GM12865 (cell line): Measurements from ENCODE around the gene TMEM164.

Source experiments
- DNase-seq: peaks from one replicate; pipeline ENCODE4 v3.0.0; 2010; ENCODE audit warnings: low read depth
- H3K4me3 ChIP-seq: 2 replicates; pipeline ENCODE4 v1.5.1; 2011; ENCODE audit warnings: mild to moderate bottlenecking, low read depth, low read length, control low read depth
- TF ChIP-seq, protein P1 (sequence below): IDR thresholded peaks from 2 replicates; pipeline ENCODE4 v1.5.1; 2011; ENCODE audit warnings: low read length, control low read depth, low read depth, inconsistent platforms; ENCODE audit not compliant: insufficient read depth; ENCODE audit errors: missing control alignments

Gene TMEM164

DNA sequence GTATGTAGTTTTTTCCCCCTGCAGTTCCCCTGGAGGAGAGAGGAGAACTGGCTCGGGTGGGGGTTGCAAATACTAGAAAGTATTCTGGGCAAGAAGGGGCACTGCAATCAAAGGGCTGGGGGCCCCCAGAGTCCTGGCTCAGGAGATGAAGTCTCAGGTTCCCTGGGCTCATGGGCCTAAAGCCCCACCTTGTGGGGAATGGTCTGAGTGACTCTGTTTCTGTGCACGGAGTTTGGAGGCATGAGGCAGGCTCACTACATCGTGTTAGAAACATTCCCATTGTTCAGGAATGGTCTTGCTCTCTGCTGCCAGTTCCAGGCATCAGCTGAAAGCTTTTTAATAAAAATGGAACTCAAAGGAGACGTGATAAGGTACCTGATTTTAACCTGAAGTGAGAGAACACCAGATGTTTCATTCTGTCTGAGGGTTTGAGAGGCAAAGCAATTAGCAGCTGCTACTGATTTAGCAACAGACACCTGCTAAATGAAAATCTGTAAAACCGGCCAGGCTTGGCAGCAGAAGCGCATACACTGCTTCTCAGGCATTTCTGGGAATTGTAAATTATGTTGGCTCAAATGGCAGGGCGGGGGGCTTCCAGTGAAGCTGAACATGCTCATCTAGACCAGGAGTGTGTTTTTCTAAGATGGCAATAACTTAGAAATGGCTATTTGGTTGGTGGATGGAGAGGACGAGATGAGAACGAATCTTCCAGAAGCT is 122.7 kb downstream of the TMEM164 start:
- DNase-seq: no peak
- no peak overlapping the region for H3K4me3 ChIP-seq
- TF ChIP-seq, protein P1, sequence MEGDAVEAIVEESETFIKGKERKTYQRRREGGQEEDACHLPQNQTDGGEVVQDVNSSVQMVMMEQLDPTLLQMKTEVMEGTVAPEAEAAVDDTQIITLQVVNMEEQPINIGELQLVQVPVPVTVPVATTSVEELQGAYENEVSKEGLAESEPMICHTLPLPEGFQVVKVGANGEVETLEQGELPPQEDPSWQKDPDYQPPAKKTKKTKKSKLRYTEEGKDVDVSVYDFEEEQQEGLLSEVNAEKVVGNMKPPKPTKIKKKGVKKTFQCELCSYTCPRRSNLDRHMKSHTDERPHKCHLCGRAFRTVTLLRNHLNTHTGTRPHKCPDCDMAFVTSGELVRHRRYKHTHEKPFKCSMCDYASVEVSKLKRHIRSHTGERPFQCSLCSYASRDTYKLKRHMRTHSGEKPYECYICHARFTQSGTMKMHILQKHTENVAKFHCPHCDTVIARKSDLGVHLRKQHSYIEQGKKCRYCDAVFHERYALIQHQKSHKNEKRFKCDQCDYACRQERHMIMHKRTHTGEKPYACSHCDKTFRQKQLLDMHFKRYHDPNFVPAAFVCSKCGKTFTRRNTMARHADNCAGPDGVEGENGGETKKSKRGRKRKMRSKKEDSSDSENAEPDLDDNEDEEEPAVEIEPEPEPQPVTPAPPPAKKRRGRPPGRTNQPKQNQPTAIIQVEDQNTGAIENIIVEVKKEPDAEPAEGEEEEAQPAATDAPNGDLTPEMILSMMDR: no peak

DNA sequence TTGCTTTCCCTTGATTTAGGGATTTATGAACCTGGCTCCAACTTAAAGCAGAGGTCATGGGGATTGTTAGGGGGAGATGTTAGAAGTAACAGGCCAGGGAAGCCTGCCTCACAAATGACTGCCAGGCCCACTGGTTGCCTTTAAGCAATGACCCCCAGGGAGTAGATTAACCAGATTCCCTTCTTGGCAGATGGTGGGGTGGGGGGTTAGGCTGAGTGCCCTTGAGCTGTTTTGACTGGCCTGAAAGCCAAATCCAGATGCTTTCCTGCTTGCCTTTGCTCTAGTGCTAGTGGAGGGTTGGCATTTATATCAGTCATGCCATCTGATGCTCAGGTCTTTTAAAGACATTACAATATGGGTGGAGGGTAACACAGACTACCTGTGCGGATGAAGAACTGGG is 128.1 kb downstream of the TMEM164 start:
- no peak for DNase-seq
- TF ChIP-seq, protein P1: no peak
- H3K4me3 ChIP-seq: no peak overlapping the region

DNA sequence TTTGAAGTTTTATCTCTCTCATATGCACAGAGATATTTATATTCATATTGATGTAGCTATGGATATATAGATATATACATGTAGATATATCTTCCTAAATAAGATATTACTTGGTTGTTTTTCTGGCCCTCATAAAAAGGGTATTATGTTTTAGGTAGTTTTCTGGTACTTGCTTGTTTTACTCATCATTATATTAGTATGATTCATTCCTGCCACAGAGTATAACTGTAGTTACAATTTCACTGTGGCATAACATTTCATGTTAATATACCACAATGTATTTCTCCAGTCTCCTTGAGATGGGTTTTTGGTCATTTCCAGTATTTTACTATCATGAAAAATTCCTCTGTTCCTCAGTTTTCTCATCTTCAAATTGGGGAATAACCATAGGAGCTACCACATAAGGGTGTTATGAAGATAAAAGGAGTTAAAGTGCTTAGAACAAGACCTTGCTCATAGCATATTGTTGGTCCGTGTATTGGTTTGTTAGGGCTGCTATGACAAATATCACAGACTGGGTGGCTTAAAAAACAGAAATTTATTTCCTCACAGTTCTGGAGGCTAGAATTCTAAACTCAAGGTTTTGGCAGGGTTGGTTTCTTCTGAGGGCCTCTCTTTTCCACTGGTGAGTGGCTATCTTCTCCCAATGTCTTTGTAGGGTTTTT is 129.7 kb downstream of the TMEM164 start:
- TF ChIP-seq, protein P1: no peak
- no peak overlapping the region for H3K4me3 ChIP-seq
- no peak for DNase-seq

DNA sequence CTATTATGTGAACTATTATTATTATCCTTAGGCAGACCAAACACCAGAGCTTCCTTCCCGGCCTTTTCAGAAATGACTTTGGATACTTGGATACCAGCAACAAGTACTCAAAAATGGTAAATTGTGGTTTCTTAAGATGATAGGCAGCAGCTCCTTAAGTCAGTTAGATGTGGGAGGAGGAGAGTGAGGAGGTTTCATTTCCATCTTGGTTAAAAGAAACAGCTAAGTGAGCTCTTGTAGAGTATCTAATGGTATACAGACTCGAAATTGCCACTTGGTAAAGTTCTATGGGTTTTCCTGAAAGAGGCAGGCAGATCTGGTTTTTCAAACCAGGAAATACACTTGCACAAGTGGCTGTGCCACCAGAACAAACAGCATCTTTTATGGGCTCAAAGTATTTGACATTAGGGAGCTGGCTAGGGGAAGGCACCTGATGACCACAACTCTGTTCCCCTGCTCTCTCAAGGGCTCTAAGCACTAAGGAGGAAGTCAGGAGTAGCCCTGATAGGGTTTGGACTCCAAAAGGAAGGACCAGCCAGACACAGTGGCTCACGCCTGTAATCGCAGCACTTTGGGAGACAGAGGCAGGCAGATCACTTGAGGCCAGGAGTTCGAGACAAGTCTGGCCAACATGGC is 130.9 kb downstream of the TMEM164 start:
- H3K4me3 ChIP-seq: no peak overlapping the region
- no peak for DNase-seq
- TF ChIP-seq, protein P1: no peak

DNA sequence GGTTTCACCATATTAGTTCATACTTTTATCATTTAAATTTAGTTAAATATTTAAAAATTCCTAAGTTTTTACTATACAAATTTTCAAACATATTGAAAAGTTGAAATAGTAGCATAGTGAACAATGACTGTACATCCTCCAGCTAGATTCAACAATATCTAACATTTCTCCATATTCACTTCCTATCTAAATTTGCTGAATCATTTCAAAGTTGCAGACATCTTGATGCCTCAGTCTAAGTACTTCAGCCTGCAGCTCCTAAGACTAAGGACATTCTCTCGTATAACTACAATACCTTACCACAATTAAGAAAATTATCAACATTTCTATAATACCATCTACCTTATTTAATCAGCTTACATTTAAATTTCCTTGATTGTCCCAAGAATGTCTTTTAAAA is 132.7 kb downstream of the TMEM164 start:
- H3K4me3 ChIP-seq: no peak overlapping the region
- no peak for DNase-seq
- TF ChIP-seq, protein P1: no peak

DNA sequence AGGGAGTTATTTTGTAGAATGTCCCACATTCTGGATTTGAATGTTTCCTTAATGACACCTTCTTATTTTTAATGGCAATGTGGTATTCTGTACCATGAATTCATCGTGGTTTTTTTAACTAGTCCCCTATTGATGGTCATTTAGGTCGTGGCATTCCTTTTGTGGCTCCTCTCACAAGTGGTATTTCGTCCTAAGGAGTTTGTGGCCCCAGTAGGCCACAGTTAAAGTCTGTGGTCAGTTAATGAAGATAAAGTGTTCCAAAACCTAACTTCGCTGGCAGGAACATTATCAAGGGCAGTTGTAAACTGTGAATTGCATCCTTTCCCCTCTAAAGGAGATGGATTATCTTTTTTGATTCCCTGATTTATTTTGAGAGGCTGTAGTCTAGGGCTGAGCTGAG is 133.2 kb downstream of the TMEM164 start:
- H3K4me3 ChIP-seq: no peak overlapping the region
- no peak for DNase-seq
- TF ChIP-seq, protein P1: no peak
